HepG2 (cell line): ENCODE measurements around the gene PHRF1. TPM values are rescaled to one million over a fixed set of nuclear protein-coding genes. Genes with fewer than 3 reads are reported as not detected.

Source experiments
- ATAC-seq: fragments of 200-7000 bp; cut with Tn5 transposase; 3 replicates; pipeline ENCODE4 v1.9.1; 2020; ENCODE audit warnings: mild to moderate bottlenecking, moderate library complexity
- BruUV-seq: library from RNA; stranded (reverse); fragments of 400-500 nt; replicated peaks from 2 replicates; lab custom pipeline; 2021; lab: Mats Ljungman, UMichigan
- CTCF ChIA-PET: fragments of 300-600 bp; formaldehyde crosslinking; extraction: SDS; loops from one replicate; lab custom pipeline; 2021; ENCODE audit warnings: low total read pairs, inconsistent platforms, low intra/inter-chr PET ratio; lab: Yijun Ruan, JAX
- POLR2A ChIA-PET: fragments of 350-600 bp; sonication (Branson Sonifier 250); formaldehyde crosslinking; loops from one replicate; lab custom pipeline; 2020; ENCODE audit warnings: antibody characterized with exemption, inconsistent platforms; lab: Yijun Ruan, JAX
- DNase-seq: peaks from one replicate; pipeline ENCODE4 v3.0.0-alpha.2; 2015; ENCODE audit warnings: low spot score
- FAIRE-seq: peaks from 3 replicates; lab custom pipeline; 2011; peaks lifted over from hg19 to GRCh38; lab: Jason Lieb, UNC
- H2AFZ ChIP-seq: one replicate; pipeline ENCODE4 v1.6.1; 2011; ENCODE audit warnings: low read length, inconsistent platforms
- H3K27ac ChIP-seq: fragments of 300-600 bp; 3 replicates; pipeline ENCODE4 v1.8.0; 2011; ENCODE audit warnings: mixed run types, mild to moderate bottlenecking, mixed read lengths, low read length, inconsistent platforms; ENCODE audit not compliant: insufficient read depth; ENCODE audit errors: extremely low read length
- H3K27me3 ChIP-seq, 2 experiments: fragments of 200-600 bp in 1 of 2; 2 replicates in 1 of 2; 3 replicates in 1 of 2; pipeline versions ENCODE4 v1.6.0 to v1.8.0; 2011; ENCODE audit warnings: low read length in 2 of 2, mild to moderate bottlenecking in 2 of 2, moderate library complexity in 2 of 2, inconsistent platforms in 1 of 2; ENCODE audit not compliant: insufficient read depth in 2 of 2, control insufficient read depth in 1 of 2
- H3K36me3 ChIP-seq, 2 experiments: fragments of 200-600 bp in 1 of 2; replicated peaks in 1 of 2; 2 replicates in 1 of 2; 3 replicates in 1 of 2; pipeline versions ENCODE4 v1.5.1 to v1.8.0; 2011; ENCODE audit warnings: low read length in 2 of 2, inconsistent platforms in 1 of 2; ENCODE audit not compliant: insufficient read depth in 2 of 2, control insufficient read depth in 1 of 2
- H3K4me1 ChIP-seq: 2 replicates; pipeline ENCODE4 v1.5.1; 2012; ENCODE audit warnings: low read length, inconsistent platforms; ENCODE audit not compliant: insufficient read depth
- H3K4me2 ChIP-seq: 2 replicates; pipeline ENCODE4 v1.6.0; 2011; ENCODE audit warnings: low read depth, low read length, inconsistent platforms
- H3K4me3 ChIP-seq, 3 experiments: fragments of 200-600 bp in 1 of 3; sonication (generic), shearing (Covaris generic) in 1 of 3; replicated peaks in 1 of 3; 2 replicates each; pipeline ENCODE4 v1.5.1; 2011 to 2016; ENCODE audit warnings: low read length in 3 of 3, inconsistent platforms in 2 of 3, low read depth in 2 of 3, mild to moderate bottlenecking in 2 of 3, control low read depth in 1 of 3, mixed read lengths in 1 of 3; ENCODE audit not compliant: insufficient read depth in 1 of 3
- H3K79me2 ChIP-seq: one replicate; pipeline ENCODE4 v1.6.1; 2011; ENCODE audit warnings: low read length, inconsistent platforms; ENCODE audit not compliant: insufficient read depth
- H3K9ac ChIP-seq: 2 replicates; pipeline ENCODE4 v1.6.0; 2011; ENCODE audit warnings: mild to moderate bottlenecking, low read depth, low read length, inconsistent platforms; ENCODE audit not compliant: insufficient read depth
- H3K9me3 ChIP-seq: 2 replicates; pipeline ENCODE4 v1.5.1; 2012; ENCODE audit warnings: mild to moderate bottlenecking, low read length
- H4K20me1 ChIP-seq: 2 replicates; pipeline ENCODE4 v1.6.0; 2011; ENCODE audit warnings: inconsistent platforms, mild to moderate bottlenecking, low read length, moderate library complexity; ENCODE audit not compliant: insufficient read depth
- DMAP1 ChIP-seq: IDR thresholded peaks from 2 replicates; pipeline ENCODE4 v1.6.1; 2016
- DNMT3B ChIP-seq: conservative IDR thresholded peaks from 2 replicates; pipeline ENCODE4 v1.6.1; 2016; ENCODE audit warnings: missing biosample characterization, control low read depth
- ELF3 ChIP-seq: IDR thresholded peaks from 2 replicates; pipeline ENCODE4 v1.6.1; 2016; ENCODE audit warnings: missing genetic modification reagents, missing compliant biosample characterization
- ETV5 ChIP-seq: IDR thresholded peaks from 2 replicates; pipeline ENCODE4 v1.6.1; 2018; ENCODE audit warnings: missing biosample characterization, missing genetic modification reagents, inconsistent platforms, borderline replicate concordance
- HDAC6 ChIP-seq: fragments of 200-600 bp; sonication (generic); IDR thresholded peaks from 2 replicates; pipeline ENCODE4 v1.7.0; 2017; ENCODE audit warnings: mild to moderate bottlenecking, antibody characterized with exemption, low read length, low read depth
- ISX ChIP-seq: sonication (generic); formaldehyde crosslinking; conservative IDR thresholded peaks from 2 replicates; pipeline ENCODE4 v1.5.0; 2020; ENCODE audit warnings: missing genetic modification reagents
- LCORL ChIP-seq, 2 experiments: fragments of 450-650 bp in 1 of 2; sonication (generic) in 1 of 2; formaldehyde crosslinking in 1 of 2; IDR thresholded peaks; 2 replicates each; pipeline versions ENCODE4 v1.5.0 to v1.6.1; 2017 to 2020; ENCODE audit warnings: antibody characterized with exemption in 1 of 2, missing genetic modification reagents in 1 of 2
- PAWR ChIP-seq: sonication (generic); formaldehyde crosslinking; IDR thresholded peaks from 2 replicates; pipeline ENCODE4 v1.4.0; 2020; ENCODE audit warnings: missing genetic modification reagents, mild to moderate bottlenecking, borderline replicate concordance
- SRY ChIP-seq: sonication (generic); formaldehyde crosslinking; IDR thresholded peaks from 2 replicates; pipeline ENCODE4 v1.8.0; 2022; ENCODE audit warnings: mild to moderate bottlenecking, missing genetic modification reagents
- TEAD3 ChIP-seq: optimal IDR thresholded peaks from 2 replicates; pipeline ENCODE3; 2016; ENCODE audit warnings: borderline replicate concordance
- TP53 ChIP-seq: sonication (generic); formaldehyde crosslinking; conservative IDR thresholded peaks from 2 replicates; pipeline ENCODE4 v1.4.0; 2020; ENCODE audit warnings: missing genetic modification reagents
- ZFP36L1 ChIP-seq: sonication (generic); formaldehyde crosslinking; IDR thresholded peaks from 2 replicates; pipeline ENCODE4 v1.8.0; 2022; ENCODE audit warnings: mild to moderate bottlenecking, missing genetic modification reagents, moderate library complexity
- ZFP82 ChIP-seq: sonication (generic); formaldehyde crosslinking; IDR thresholded peaks from 2 replicates; pipeline ENCODE4 v1.5.1; 2020; ENCODE audit warnings: mild to moderate bottlenecking, missing genetic modification reagents, borderline replicate concordance
- ZNF251 ChIP-seq: sonication (generic); formaldehyde crosslinking; IDR thresholded peaks from 2 replicates; pipeline ENCODE4 v1.9.0; 2021; ENCODE audit warnings: mild to moderate bottlenecking, missing genetic modification reagents
- ZNF350 ChIP-seq: sonication (generic); formaldehyde crosslinking; IDR thresholded peaks from 2 replicates; pipeline ENCODE4 v1.4.0; 2020; ENCODE audit warnings: mild to moderate bottlenecking, low read depth, missing genetic modification reagents, borderline replicate concordance
- ZNF879 ChIP-seq: sonication (generic); formaldehyde crosslinking; IDR thresholded peaks from 2 replicates; pipeline ENCODE4 v1.8.1; 2023; ENCODE audit warnings: missing genetic modification reagents
- WGBS: methylation state at CpG from one replicate; pipeline ENCODE4 v1.1.6; 2017; ENCODE audit warnings: low lambda C conversion rate; 5-methylcytosine and 5-hydroxymethylcytosine counted together
- in situ Hi-C: cut with HindIII; loops from 2 replicates; pipeline ENCODE4 v1.10.0; 2017; ENCODE audit warnings: low pct_unique_long_range_greater_than_20kb; ENCODE audit not compliant: extremely low pct_ligation_motif_present
- intact Hi-C: fragments of 100-400 bp; cut with micrococcal nuclease; formaldehyde crosslinking; loops from one replicate; pipeline ENCODE4 v1.10.0; 2022; ENCODE audit not compliant: unreplicated experiment
- polyA plus RNA-seq, 8 experiments: library from polyadenylated mRNA; depleted of rRNA in 3 of 8; stranded (reverse) in 7 of 8; unstranded in 1 of 8; fragments of >200 nt; fragmentation: Illumina TruSeq in 4 of 8; extraction: Trizol in 4 of 8; gene quantifications; 2 replicates each; pipeline versions ENCODE4 v1.2.1 to v1.2.3, GENCODE V29; 2011 to 2016; ENCODE audit warnings: low read depth in 4 of 8, missing spikeins in 1 of 8, mixed read lengths in 1 of 8; ENCODE audit not compliant: insufficient read depth in 1 of 8
- total RNA-seq, 5 experiments: library from RNA; depleted of rRNA; stranded (reverse); fragments of >200 nt; fragmentation: Illumina TruSeq; extraction: Trizol; gene quantifications; 2 replicates each; pipeline ENCODE4 v1.2.3, GENCODE V29; 2016; ENCODE audit warnings: low read depth in 1 of 5
- TF ChIP-seq, protein P1 (sequence below): IDR thresholded peaks from 2 replicates; pipeline ENCODE4 v1.6.1; 2016; ENCODE audit warnings: mild to moderate bottlenecking
- TF ChIP-seq, protein P2 (sequence below): sonication (generic); formaldehyde crosslinking; conservative IDR thresholded peaks from 2 replicates; pipeline ENCODE4 v1.8.1; 2023; ENCODE audit warnings: missing genetic modification reagents

The PHRF1 gene
- total and polyA plus RNA-seq, 2 of the 13 experiments (the other 11 are each of a cell fraction or from before 2014, with no cell fraction given), result 8.2 to 16.7 TPM

DNA sequence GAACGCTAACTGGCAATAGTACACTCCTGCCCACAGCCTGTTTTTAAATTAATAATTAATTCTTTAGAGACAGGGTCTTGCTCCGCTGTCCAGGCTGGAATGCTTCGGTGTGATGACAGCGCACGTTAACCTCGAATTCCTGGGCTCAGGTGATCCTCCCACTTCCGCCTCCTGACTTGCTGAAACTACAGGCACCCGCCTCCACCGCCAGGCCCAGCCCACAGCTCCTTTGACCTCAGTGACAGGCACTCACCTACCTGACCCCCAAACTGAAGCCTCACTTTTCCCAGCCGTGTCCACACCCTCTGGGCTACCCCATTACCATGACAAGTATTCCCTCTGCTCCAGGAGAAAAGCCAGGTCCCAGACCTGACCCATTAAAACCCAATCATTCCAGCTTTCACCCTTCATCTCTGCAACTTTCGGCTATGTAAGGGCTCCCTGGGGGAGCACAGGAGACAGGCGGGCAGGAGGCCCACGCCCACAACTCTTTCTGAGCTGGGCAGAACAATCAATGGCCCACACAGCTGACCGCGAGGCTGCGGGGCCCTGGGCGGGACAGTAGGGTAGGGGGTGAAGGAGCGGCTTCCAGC, 16.5 kb upstream of the PHRF1 start (continued):
- TF ChIP-seq LCORL (IDR thresholded peaks at IDR 0.05) (no peak), LCORL (CRISPR knock-in tag; IDR thresholded peaks at IDR 0.05) (peak; percentile 45), TEAD3 (CRISPR knock-in tag) (peak; percentile 97), ETV5 (CRISPR knock-in tag) (peak; percentile 81), DMAP1 (peak; percentile 50; the same call in 1 of the 2 replicates), HDAC6 (no peak), ZNF879 (CRISPR knock-in tag) (peak; percentile 4; the same call in 1 of the 2 replicates), ELF3 (CRISPR knock-in tag) (peak; percentile 66), ZNF350 (CRISPR knock-in tag) (peak; percentile 66; the same call in 1 of the 2 replicates), DNMT3B (CRISPR knock-in tag) (0 out of 2 replicates have a peak, but pooled peaks have one; percentile 0), ZFP36L1 (CRISPR knock-in tag) (0 out of 2 replicates have a peak, but pooled peaks have one; percentile 56)

DNA sequence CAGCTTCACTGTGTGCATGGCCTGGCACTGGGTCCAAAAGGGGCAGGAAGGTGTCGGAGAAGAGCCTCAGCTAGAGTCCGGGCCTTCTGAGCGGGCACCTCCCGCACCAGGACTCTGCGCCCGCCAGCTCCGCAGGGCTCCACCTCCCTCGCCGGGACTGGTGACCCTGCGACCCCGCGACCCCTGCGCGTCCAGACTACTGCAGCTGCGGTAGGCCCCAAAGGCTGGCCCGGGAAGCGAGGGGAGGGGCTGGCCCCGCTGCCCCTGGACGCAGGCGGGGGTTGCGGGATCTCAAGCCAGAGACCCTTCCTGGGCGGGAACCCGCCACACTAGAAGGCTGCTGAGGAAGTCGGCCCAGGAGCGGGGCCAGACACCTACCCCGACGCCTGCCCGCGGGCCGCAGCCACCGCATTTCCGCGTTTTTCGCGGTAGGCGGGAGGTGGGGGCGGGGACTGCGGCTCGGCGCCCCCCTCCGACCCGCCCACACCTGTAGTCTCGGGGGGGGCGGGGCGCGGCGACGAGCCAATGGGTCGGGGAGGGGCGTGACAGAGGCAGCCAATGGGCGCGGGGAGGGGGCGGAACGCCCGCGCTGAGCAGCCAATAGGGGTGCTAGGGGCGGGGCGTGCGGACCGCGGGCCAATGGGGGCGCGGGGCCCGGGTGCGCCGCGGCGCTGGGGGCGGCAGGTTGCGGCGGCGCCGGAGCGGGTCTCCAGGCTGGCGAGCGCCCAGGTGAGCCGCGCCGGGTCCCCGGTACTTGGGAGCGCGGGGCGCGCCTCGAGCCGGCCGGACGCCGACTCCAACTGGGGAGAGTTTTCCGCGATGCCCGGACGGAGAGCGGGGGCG, 15.7 kb upstream of the PHRF1 start, which contains the start of the genes LMNTD2 and RASSF7:
Gene LMNTD2, minus strand, starts transcription at position 434 of the 843 bp plus-strand sequence. Its CDS starts 22 bp downstream, at position 412.
Gene RASSF7, plus strand, starts transcription at position 666 of the 843 bp plus-strand sequence. CDS start 799 bp downstream, outside the sequence.
- Histone ChIP-seq H2AFZ (no peak within 1 kb of the TSS), H3K27ac (peak within 1 kb of the TSS; percentile 93), H3K4me2 (peak within 1 kb of the TSS; percentile 95), H3K79me2 (peaks cover 8% of the 10 kb centered on the region), H3K27me3 (no peaks in the 10 kb centered on the region), H3K9me3 (no peaks in the 10 kb centered on the region), H3K36me3 (peaks cover 0 to 2% of the 10 kb centered on the region in 2 experiments; a peak in 3 of 5 replicates), H3K9ac (peak within 1 kb of the TSS; percentile 83), H4K20me1 (peaks cover 4% of the 10 kb centered on the region; the same call in 1 of the 2 replicates), H3K4me3 (peak within 1 kb of the TSS; percentile 80 to 95 (median 92)), H3K4me1 (peaks cover 75% of the 10 kb centered on the region)
- ChIA-PET POLR2A (interaction anchor here (0.8 to 2.1 kb wide), 22 partner anchors 9 to 354 kb away, joined by 3 to 32 read pairs (median 5); partner anchors contain the start of genes BET1L, DEAF1, HRAS and PHRF1), CTCF (no interaction called here)
- FAIRE-seq (no peak), DNase-seq (peak; percentile 75), ATAC-seq (peak; percentile 56)
- BruUV-seq, result TSS peak; percentile 81
- intact Hi-C loops, result loop anchor here (1.0 kb wide), 1 partner anchor 28 kb away; no protein-coding TSS in a partner anchor
- under 1% methylated on average over 17 of the region's 95 CpGs for WGBS
- in situ Hi-C loops, result no loop called here
- TF ChIP-seq, protein P1, sequence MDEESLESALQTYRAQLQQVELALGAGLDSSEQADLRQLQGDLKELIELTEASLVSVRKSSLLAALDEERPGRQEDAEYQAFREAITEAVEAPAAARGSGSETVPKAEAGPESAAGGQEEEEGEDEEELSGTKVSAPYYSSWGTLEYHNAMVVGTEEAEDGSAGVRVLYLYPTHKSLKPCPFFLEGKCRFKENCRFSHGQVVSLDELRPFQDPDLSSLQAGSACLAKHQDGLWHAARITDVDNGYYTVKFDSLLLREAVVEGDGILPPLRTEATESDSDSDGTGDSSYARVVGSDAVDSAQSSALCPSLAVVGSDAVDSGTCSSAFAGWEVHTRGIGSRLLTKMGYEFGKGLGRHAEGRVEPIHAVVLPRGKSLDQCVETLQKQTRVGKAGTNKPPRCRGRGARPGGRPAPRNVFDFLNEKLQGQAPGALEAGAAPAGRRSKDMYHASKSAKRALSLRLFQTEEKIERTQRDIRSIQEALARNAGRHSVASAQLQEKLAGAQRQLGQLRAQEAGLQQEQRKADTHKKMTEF (CRISPR knock-in tag), result peak; percentile 73
- TF ChIP-seq PAWR, result no peak
- TF ChIP-seq SRY, result peak; percentile 16; the same call in 1 of the 2 replicates
- no peak for TF ChIP-seq ISX (CRISPR knock-in tag)
- TF ChIP-seq ZNF251 (CRISPR knock-in tag), result no peak
- no peak for TF ChIP-seq ZFP82 (CRISPR knock-in tag)
- TF ChIP-seq TP53 (CRISPR knock-in tag), result 0 out of 2 replicates have a peak, but pooled peaks have one; percentile 63
- TF ChIP-seq, protein P2, sequence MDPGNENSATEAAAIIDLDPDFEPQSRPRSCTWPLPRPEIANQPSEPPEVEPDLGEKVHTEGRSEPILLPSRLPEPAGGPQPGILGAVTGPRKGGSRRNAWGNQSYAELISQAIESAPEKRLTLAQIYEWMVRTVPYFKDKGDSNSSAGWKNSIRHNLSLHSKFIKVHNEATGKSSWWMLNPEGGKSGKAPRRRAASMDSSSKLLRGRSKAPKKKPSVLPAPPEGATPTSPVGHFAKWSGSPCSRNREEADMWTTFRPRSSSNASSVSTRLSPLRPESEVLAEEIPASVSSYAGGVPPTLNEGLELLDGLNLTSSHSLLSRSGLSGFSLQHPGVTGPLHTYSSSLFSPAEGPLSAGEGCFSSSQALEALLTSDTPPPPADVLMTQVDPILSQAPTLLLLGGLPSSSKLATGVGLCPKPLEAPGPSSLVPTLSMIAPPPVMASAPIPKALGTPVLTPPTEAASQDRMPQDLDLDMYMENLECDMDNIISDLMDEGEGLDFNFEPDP, result 0 out of 2 replicates have a peak, but pooled peaks have one; percentile 92
